ENCODE results near the gene NDUFB7.

The NDUFB7 gene

DNA sequence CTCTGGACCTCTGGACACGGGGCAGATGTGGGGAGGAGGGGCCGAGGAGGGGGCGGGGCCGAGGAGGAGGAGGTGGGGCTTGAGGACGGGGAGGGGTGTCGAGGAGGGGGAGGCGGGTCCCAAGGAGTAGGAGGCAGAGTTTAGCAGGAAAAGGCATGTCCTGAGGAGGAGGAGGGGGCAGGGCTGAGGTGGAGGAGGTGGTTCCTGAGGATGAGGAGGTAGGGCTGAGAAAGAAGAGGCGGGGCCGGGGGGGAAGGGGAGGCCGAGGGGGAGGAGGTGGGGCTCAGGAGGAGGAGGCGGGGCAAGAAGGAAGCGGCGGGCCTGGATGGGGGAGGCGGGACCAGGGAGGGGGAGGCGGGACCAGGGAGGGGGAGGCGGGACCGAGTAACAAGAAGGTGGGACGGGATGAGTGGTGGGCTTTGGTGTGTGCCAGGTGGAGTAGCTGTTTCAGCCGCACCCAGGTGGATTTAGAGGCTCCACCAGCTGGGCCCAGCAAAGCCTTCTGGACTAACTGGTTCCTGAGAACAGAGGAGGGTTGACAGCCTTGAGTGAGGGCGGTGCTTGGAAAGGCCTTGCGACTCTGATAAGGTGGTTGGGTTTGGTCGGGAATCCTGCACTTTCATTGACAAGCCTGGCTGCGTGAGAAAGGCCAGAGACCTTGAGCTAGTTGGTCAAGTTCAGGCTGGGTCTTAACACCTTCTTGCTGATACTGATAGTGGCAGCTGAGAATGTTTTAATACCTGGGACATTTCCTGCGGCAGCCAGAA is 34.8 kb downstream of the NDUFB7 start (continued):
- TF ChIP-seq, protein P1, sequence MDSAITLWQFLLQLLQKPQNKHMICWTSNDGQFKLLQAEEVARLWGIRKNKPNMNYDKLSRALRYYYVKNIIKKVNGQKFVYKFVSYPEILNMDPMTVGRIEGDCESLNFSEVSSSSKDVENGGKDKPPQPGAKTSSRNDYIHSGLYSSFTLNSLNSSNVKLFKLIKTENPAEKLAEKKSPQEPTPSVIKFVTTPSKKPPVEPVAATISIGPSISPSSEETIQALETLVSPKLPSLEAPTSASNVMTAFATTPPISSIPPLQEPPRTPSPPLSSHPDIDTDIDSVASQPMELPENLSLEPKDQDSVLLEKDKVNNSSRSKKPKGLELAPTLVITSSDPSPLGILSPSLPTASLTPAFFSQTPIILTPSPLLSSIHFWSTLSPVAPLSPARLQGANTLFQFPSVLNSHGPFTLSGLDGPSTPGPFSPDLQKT (IDR thresholded peaks at IDR 0.05; ENCODE audit: borderline replicate concordance, low read depth, low read length): no peak
- no peak for TF ChIP-seq ZNF416 (tag by site-specific recombination; IDR thresholded peaks at IDR 0.05)
- no peak for TF ChIP-seq ZNF558 (tag by site-specific recombination; IDR thresholded peaks at IDR 0.05)
- TF ChIP-seq, protein P2, sequence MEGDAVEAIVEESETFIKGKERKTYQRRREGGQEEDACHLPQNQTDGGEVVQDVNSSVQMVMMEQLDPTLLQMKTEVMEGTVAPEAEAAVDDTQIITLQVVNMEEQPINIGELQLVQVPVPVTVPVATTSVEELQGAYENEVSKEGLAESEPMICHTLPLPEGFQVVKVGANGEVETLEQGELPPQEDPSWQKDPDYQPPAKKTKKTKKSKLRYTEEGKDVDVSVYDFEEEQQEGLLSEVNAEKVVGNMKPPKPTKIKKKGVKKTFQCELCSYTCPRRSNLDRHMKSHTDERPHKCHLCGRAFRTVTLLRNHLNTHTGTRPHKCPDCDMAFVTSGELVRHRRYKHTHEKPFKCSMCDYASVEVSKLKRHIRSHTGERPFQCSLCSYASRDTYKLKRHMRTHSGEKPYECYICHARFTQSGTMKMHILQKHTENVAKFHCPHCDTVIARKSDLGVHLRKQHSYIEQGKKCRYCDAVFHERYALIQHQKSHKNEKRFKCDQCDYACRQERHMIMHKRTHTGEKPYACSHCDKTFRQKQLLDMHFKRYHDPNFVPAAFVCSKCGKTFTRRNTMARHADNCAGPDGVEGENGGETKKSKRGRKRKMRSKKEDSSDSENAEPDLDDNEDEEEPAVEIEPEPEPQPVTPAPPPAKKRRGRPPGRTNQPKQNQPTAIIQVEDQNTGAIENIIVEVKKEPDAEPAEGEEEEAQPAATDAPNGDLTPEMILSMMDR (tag by site-specific recombination; IDR thresholded peaks at IDR 0.05): no peak
- TF ChIP-seq ZNF76 (tag by site-specific recombination; IDR thresholded peaks at IDR 0.05; ENCODE audit: borderline replicate concordance, low read depth): no peak
- no peak for TF ChIP-seq REPIN1 (tag by site-specific recombination; IDR thresholded peaks at IDR 0.05; ENCODE audit: low read depth)
- TF ChIP-seq ZNF585B (tag by site-specific recombination; IDR thresholded peaks at IDR 0.05): no peak
- no peak for TF ChIP-seq MZF1 (tag by site-specific recombination; IDR thresholded peaks at IDR 0.05; ENCODE audit: borderline replicate concordance)
- no peak for TF ChIP-seq ZNF596 (tag by site-specific recombination; IDR thresholded peaks at IDR 0.05)
- TF ChIP-seq, protein P3, sequence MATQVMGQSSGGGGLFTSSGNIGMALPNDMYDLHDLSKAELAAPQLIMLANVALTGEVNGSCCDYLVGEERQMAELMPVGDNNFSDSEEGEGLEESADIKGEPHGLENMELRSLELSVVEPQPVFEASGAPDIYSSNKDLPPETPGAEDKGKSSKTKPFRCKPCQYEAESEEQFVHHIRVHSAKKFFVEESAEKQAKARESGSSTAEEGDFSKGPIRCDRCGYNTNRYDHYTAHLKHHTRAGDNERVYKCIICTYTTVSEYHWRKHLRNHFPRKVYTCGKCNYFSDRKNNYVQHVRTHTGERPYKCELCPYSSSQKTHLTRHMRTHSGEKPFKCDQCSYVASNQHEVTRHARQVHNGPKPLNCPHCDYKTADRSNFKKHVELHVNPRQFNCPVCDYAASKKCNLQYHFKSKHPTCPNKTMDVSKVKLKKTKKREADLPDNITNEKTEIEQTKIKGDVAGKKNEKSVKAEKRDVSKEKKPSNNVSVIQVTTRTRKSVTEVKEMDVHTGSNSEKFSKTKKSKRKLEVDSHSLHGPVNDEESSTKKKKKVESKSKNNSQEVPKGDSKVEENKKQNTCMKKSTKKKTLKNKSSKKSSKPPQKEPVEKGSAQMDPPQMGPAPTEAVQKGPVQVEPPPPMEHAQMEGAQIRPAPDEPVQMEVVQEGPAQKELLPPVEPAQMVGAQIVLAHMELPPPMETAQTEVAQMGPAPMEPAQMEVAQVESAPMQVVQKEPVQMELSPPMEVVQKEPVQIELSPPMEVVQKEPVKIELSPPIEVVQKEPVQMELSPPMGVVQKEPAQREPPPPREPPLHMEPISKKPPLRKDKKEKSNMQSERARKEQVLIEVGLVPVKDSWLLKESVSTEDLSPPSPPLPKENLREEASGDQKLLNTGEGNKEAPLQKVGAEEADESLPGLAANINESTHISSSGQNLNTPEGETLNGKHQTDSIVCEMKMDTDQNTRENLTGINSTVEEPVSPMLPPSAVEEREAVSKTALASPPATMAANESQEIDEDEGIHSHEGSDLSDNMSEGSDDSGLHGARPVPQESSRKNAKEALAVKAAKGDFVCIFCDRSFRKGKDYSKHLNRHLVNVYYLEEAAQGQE (tag by site-specific recombination; IDR thresholded peaks at IDR 0.05): no peak
- TF ChIP-seq, protein P4, sequence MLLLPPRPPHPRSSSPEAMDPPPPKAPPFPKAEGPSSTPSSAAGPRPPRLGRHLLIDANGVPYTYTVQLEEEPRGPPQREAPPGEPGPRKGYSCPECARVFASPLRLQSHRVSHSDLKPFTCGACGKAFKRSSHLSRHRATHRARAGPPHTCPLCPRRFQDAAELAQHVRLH (tag by site-specific recombination; IDR thresholded peaks at IDR 0.05): no peak
- no peak for TF ChIP-seq ZEB2 (tag by site-specific recombination; IDR thresholded peaks at IDR 0.05)
- TF ChIP-seq ZNF24 (tag by site-specific recombination; IDR thresholded peaks at IDR 0.05): no peak
- TF ChIP-seq, protein P5, sequence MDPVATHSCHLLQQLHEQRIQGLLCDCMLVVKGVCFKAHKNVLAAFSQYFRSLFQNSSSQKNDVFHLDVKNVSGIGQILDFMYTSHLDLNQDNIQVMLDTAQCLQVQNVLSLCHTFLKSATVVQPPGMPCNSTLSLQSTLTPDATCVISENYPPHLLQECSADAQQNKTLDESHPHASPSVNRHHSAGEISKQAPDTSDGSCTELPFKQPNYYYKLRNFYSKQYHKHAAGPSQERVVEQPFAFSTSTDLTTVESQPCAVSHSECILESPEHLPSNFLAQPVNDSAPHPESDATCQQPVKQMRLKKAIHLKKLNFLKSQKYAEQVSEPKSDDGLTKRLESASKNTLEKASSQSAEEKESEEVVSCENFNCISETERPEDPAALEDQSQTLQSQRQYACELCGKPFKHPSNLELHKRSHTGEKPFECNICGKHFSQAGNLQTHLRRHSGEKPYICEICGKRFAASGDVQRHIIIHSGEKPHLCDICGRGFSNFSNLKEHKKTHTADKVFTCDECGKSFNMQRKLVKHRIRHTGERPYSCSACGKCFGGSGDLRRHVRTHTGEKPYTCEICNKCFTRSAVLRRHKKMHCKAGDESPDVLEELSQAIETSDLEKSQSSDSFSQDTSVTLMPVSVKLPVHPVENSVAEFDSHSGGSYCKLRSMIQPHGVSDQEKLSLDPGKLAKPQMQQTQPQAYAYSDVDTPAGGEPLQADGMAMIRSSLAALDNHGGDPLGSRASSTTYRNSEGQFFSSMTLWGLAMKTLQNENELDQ (tag by site-specific recombination; IDR thresholded peaks at IDR 0.05; ENCODE audit: low read depth): no peak
- TF ChIP-seq ZNF510 (tag by site-specific recombination; IDR thresholded peaks at IDR 0.05; ENCODE audit: insufficient replicate concordance): no peak
- TF ChIP-seq, protein P6, sequence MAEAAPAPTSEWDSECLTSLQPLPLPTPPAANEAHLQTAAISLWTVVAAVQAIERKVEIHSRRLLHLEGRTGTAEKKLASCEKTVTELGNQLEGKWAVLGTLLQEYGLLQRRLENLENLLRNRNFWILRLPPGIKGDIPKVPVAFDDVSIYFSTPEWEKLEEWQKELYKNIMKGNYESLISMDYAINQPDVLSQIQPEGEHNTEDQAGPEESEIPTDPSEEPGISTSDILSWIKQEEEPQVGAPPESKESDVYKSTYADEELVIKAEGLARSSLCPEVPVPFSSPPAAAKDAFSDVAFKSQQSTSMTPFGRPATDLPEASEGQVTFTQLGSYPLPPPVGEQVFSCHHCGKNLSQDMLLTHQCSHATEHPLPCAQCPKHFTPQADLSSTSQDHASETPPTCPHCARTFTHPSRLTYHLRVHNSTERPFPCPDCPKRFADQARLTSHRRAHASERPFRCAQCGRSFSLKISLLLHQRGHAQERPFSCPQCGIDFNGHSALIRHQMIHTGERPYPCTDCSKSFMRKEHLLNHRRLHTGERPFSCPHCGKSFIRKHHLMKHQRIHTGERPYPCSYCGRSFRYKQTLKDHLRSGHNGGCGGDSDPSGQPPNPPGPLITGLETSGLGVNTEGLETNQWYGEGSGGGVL (tag by site-specific recombination; IDR thresholded peaks at IDR 0.05): no peak
- TF ChIP-seq SP3 (tag by site-specific recombination; IDR thresholded peaks at IDR 0.05): peak; percentile 54
- TF ChIP-seq GLI2 (tag by site-specific recombination; IDR thresholded peaks at IDR 0.05; ENCODE audit: borderline replicate concordance, low read depth): no peak
- TF ChIP-seq ZNF214 (tag by site-specific recombination; IDR thresholded peaks at IDR 0.05; ENCODE audit: borderline replicate concordance): no peak
- TF ChIP-seq, protein P7, sequence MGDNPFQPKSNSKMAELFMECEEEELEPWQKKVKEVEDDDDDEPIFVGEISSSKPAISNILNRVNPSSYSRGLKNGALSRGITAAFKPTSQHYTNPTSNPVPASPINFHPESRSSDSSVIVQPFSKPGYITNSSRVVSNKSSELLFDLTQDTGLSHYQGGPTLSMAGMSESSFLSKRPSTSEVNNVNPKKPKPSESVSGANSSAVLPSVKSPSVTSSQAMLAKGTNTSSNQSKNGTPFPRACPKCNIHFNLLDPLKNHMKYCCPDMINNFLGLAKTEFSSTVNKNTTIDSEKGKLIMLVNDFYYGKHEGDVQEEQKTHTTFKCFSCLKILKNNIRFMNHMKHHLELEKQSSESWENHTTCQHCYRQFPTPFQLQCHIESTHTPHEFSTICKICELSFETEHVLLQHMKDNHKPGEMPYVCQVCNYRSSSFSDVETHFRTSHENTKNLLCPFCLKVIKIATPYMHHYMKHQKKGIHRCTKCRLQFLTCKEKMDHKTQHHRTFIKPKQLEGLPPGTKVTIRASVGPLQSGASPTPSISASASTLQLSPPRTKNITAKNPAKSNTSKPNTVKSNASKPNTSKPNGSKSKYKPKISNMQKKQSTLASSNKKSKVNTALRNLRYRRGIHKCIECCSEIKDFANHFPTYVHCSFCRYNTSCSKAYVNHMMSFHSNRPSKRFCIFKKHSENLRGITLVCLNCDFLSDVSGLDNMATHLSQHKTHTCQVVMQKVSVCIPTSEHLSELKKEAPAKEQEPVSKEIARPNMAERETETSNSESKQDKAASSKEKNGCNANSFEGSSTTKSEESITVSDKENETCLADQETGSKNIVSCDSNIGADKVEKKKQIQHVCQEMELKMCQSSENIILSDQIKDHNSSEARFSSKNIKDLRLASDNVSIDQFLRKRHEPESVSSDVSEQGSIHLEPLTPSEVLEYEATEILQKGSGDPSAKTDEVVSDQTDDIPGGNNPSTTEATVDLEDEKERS (tag by site-specific recombination; IDR thresholded peaks at IDR 0.05): no peak
- TF ChIP-seq ZNF404 (tag by site-specific recombination; IDR thresholded peaks at IDR 0.05): no peak
- TF ChIP-seq ZFHX2 (tag by site-specific recombination; conservative IDR thresholded peaks at IDR 0.05): peak; percentile 54; the same call in 1 of the 2 replicates
- TF ChIP-seq ZBTB7A (tag by site-specific recombination; IDR thresholded peaks at IDR 0.05; ENCODE audit: low read depth): no peak
- TF ChIP-seq KLF9 (tag by site-specific recombination; IDR thresholded peaks at IDR 0.05; ENCODE audit: low read depth): peak; percentile 62; the same call in 1 of the 2 replicates

Data from HEK293 (cell line).